Brain microvascular endothelial cell (primary cell): ENCODE measurements around the gene ZXDC.

Experiments used
- DNase-seq: peaks from one replicate; pipeline ENCODE4 v3.0.0-alpha.2; 2020
- H3K27ac ChIP-seq: fragments of 250-450 bp; sonication (Bioruptor Pico); 2 replicates; pipeline ENCODE4 v1.5.1; 2020; ENCODE audit warnings: mild to moderate bottlenecking, moderate library complexity
- H3K27me3 ChIP-seq: fragments of 250-450 bp; sonication (Bioruptor Pico); replicated peaks from 2 replicates; pipeline ENCODE4 v1.5.1; 2020; ENCODE audit warnings: mild to moderate bottlenecking
- H3K36me3 ChIP-seq: fragments of 250-450 bp; sonication (Bioruptor Pico); replicated peaks from 2 replicates; pipeline ENCODE4 v1.5.1; 2020; ENCODE audit warnings: mild to moderate bottlenecking
- H3K4me3 ChIP-seq: 2 replicates; pipeline ENCODE4 v1.5.1; 2011; ENCODE audit warnings: low read depth, mild to moderate bottlenecking, control low read depth, low read length, moderate library complexity
- in situ Hi-C: cut with HindIII; loops from 2 replicates; pipeline ENCODE4 v1.10.0; 2017; ENCODE audit warnings: low sequenced_read_pairs, low pct_ligation_motif_present
- TF ChIP-seq, protein P1 (sequence below): IDR thresholded peaks from 2 replicates; pipeline ENCODE4 v1.5.1; 2011; ENCODE audit warnings: low read depth, mild to moderate bottlenecking, moderate library complexity, low read length, control low read depth, inconsistent platforms; ENCODE audit errors: missing control alignments

ZXDC gene

DNA sequence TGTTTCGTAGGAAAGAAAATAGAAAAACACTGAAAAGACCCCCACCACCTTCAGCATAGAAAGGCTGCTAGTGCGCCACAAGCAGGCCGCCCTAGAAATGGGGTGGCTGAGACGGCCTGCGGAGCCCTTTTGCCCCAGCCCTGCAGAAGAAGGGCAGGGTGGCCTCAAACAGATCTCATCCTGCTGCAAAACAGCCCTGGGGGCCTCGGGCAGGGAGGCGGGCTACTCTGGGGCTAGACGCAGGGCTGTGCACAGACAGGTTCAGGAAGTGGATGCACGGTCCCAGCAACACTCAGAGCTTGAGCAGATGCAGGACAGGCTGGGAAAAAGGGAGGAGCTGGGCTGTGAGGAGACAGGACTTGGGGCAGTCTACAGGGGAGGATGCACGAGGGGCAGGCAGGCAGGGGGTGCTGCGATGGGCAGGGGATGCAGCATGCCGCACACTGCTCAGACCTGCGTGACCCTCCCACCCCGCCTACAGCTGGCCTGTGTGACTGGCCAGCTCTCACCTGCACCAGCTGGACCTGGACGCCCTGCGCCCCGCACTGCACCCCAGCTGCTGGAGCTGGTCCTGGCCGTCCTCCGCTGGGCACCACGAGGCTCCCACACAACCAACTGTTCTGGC is 34.3 kb downstream of the ZXDC start:
- in situ Hi-C loops = no loop called here
- DNase-seq = no peak
- no peak overlapping the region for H3K4me3 ChIP-seq

DNA sequence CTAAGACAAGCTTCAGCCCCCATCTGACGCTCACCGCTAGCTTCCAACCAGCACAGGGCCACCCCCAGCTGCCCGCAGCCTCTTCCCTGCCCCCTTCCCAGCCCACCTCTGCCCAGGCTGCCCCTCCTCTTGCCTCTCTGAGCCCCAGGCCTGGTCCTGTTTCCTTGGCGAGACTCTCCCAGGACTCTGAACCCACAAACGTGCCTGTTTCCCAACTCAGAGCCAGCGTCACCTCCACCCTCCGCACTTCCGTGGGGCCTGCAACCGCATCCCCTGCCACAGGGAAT is 35.0 kb downstream of the ZXDC start:
- in situ Hi-C loops = no loop called here
- H3K27ac ChIP-seq = no peak overlapping the region
- TF ChIP-seq, protein P1, sequence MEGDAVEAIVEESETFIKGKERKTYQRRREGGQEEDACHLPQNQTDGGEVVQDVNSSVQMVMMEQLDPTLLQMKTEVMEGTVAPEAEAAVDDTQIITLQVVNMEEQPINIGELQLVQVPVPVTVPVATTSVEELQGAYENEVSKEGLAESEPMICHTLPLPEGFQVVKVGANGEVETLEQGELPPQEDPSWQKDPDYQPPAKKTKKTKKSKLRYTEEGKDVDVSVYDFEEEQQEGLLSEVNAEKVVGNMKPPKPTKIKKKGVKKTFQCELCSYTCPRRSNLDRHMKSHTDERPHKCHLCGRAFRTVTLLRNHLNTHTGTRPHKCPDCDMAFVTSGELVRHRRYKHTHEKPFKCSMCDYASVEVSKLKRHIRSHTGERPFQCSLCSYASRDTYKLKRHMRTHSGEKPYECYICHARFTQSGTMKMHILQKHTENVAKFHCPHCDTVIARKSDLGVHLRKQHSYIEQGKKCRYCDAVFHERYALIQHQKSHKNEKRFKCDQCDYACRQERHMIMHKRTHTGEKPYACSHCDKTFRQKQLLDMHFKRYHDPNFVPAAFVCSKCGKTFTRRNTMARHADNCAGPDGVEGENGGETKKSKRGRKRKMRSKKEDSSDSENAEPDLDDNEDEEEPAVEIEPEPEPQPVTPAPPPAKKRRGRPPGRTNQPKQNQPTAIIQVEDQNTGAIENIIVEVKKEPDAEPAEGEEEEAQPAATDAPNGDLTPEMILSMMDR = no peak
- DNase-seq = no peak
- H3K27me3 ChIP-seq = no peaks in the 10 kb centered on the region
- no peak overlapping the region for H3K4me3 ChIP-seq
- no peaks in the 10 kb centered on the region for H3K36me3 ChIP-seq

More for the DNA sequence above, 34.3 kb downstream of the ZXDC start:
- H3K27me3 ChIP-seq = no peaks in the 10 kb centered on the region
- no peak overlapping the region for H3K27ac ChIP-seq
- no peaks in the 10 kb centered on the region for H3K36me3 ChIP-seq
- TF ChIP-seq, protein P1 = no peak

DNA sequence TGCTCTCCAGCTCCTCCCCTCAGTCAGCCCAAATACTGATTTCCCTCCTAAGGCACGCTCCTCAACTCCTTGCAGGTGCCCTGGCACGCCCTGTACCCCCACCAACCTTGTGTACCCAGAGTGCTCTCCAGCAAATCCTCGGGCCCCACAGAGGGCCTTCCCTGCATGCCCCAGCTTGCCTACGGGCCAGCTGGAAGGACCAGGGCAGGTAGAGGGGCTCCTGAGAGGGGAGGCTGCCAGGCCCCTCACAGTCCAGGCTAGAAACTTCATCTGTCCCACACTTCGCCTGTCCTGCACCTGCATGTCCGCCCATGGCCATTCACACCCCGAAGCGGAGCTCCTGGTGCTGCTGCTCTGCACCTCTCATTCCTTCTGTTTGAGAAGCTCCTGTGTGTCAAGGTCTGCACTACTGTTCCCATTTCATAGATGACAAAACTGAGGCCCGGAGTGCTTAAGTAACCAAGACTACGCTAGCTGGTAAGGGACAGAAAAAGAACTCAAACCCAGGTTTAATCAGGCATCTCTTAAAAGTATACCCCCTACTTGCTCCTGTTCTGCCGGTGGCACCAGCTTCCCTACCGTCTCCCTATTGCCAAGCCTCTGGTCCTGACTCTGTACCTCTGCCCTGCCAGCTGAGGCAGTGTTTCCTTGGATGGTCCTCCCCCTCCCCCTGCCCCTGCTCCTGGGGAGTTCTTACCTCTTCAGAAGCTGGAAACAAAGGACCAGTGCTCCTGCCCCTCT is 35.6 kb downstream of the ZXDC start:
- in situ Hi-C loops = no loop called here
- H3K27me3 ChIP-seq = no peaks in the 10 kb centered on the region
- TF ChIP-seq, protein P1 = no peak
- H3K4me3 ChIP-seq = no peak overlapping the region
- no peaks in the 10 kb centered on the region for H3K36me3 ChIP-seq
- H3K27ac ChIP-seq = no peak overlapping the region
- DNase-seq = no peak

DNA sequence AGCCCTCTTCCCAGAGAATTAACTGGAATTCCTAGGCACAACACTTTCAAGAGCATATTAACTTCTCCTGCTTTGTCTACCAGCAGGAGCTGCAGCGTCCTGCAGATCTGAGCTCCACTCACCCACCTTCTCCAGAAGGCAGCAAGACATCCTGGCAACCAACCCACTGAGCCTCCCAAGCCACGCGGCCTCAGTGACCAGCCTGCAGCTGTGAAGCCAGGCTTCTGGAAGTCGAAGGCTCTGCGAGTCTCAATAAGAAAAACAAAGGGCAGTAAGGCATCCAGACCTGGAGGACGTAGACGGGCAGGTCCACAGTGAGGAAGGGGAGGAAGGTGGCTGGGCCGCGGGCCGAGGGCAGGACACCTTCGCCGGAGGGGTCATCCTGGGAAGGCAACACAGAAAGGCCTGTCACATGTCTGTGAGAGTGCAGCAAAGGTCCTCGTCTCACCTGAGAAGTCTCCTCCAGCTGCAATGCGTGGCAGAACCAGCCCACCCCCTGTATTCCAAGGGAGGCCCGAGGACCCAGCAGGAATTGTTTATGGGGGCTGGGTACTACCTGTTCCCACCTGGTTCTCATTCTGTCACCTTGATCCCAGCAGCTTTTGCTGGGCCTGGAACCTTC is 36.2 kb downstream of the ZXDC start:
- Histone ChIP-seq H3K4me3 (no peak overlapping the region), H3K27me3 (no peaks in the 10 kb centered on the region), H3K36me3 (no peaks in the 10 kb centered on the region), H3K27ac (no peak overlapping the region)
- in situ Hi-C loops = no loop called here
- no peak for DNase-seq
- TF ChIP-seq, protein P1 = no peak

DNA sequence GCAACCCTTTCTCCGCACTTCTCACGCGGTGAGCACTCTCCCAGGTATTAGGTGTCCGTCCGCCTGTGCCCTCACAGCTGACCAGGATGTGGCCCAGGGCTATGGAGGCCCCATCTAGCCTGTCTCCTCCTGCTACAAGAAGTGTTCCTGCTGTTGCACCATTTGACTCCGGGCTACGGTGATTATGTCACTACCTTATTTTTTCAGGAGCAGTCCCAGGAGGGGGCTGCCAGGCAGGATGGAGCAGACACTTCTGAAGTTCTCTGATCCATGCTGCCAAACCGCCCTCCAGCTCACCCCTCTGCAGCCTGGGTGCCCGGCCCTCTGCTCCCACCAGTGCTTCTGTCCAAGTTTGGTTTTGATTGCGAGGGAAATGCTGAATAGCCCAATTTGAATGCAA is 36.9 kb downstream of the ZXDC start:
- in situ Hi-C loops = no loop called here
- DNase-seq = no peak
- Histone ChIP-seq H3K27ac (no peak overlapping the region), H3K4me3 (no peak overlapping the region), H3K36me3 (no peaks in the 10 kb centered on the region), H3K27me3 (no peaks in the 10 kb centered on the region)
- TF ChIP-seq, protein P1 = no peak
